ENCODE measurements around the gene OSBPL10. TPM values are rescaled to one million over a fixed set of nuclear protein-coding genes. Genes with fewer than 3 reads are reported as not detected.

The OSBPL10 gene
- total and polyA plus RNA-seq, 4 donors, result 3.9 to 33.0 (median 13.1) TPM

- no peak for TF ChIP-seq CTCF (IDR thresholded peaks at IDR 0.05; ENCODE audit: control extremely low read depth, extremely low read depth)
- Histone ChIP-seq H3K36me3 (ENCODE audit: control insufficient read depth in 4 of 4, insufficient read depth in 4 of 4, low read length in 4 of 4) (peaks cover 0 to 2% (median 0%) of the 10 kb centered on the region in 4 donors), H3K27ac (ENCODE audit: low read depth in 1 of 2, low read length in 1 of 2) (no peak overlapping the region), H3K27me3 (ENCODE audit: control insufficient read depth in 3 of 3, insufficient read depth in 3 of 3, low read length in 2 of 3) (no peaks in the 10 kb centered on the region), H3K9me3 (ENCODE audit: control insufficient read depth in 4 of 4, insufficient read depth in 3 of 4, low read length in 3 of 4) (no peaks in the 10 kb centered on the region), H3K4me3 (no peak overlapping the region), H3K9ac (ENCODE audit: insufficient read depth in 1 of 2, low read length in 2 of 2) (no peak overlapping the region), H3K4me1 (ENCODE audit: control insufficient read depth in 5 of 5, insufficient read depth in 5 of 5, low read length in 5 of 5) (peaks cover 0 to 16% (median 0%) of the 10 kb centered on the region in 5 donors)
- ATAC-seq (ENCODE audit: insufficient read depth, low FRiP score), result no peak
- no peak for DNase-seq
- 95 to 97% methylated on average over 4 of the region's 4 CpGs for WGBS, 2 donors
Observed at GRCh38 chr3:31725976-31726375, 255.1 kb downstream of the OSBPL10 start.

GRCh38 chr3:31725568-31725967 is 255.5 kb downstream of the OSBPL10 start:
- H3K36me3 ChIP-seq (ENCODE audit: control insufficient read depth in 4 of 4, insufficient read depth in 4 of 4, low read length in 4 of 4), result peaks cover 0 to 4% (median 0%) of the 10 kb centered on the region in 4 donors
- H3K4me3 ChIP-seq, result no peak overlapping the region
- H3K27me3 ChIP-seq (ENCODE audit: control insufficient read depth in 3 of 3, insufficient read depth in 3 of 3, low read length in 2 of 3), result no peaks in the 10 kb centered on the region
- 92 to 93% methylated on average over 6 of the region's 6 CpGs for WGBS, 2 donors
- no peak overlapping the region for H3K27ac ChIP-seq (ENCODE audit: low read depth in 1 of 2, low read length in 1 of 2)
- DNase-seq (no peak), ATAC-seq (ENCODE audit: insufficient read depth, low FRiP score) (no peak)
- H3K4me1 ChIP-seq (ENCODE audit: control insufficient read depth in 5 of 5, insufficient read depth in 5 of 5, low read length in 5 of 5), result peaks cover 0 to 16% (median 0%) of the 10 kb centered on the region in 5 donors
- no peak overlapping the region for H3K9ac ChIP-seq (ENCODE audit: insufficient read depth in 1 of 2, low read length in 2 of 2)
- no peak for TF ChIP-seq CTCF (IDR thresholded peaks at IDR 0.05; ENCODE audit: control extremely low read depth, extremely low read depth)
- no peaks in the 10 kb centered on the region for H3K9me3 ChIP-seq (ENCODE audit: control insufficient read depth in 4 of 4, insufficient read depth in 3 of 4, low read length in 3 of 4)

- ATAC-seq (ENCODE audit: insufficient read depth, low FRiP score) (no peak), DNase-seq (peak in 1 of 3 donors; percentile 47)
- Histone ChIP-seq H3K27ac (ENCODE audit: low read depth in 1 of 2, low read length in 1 of 2) (no peak overlapping the region), H3K36me3 (ENCODE audit: control insufficient read depth in 4 of 4, insufficient read depth in 4 of 4, low read length in 4 of 4) (peaks cover 0 to 4% (median 0%) of the 10 kb centered on the region in 4 donors), H3K4me3 (no peak overlapping the region), H3K4me1 (ENCODE audit: control insufficient read depth in 5 of 5, insufficient read depth in 5 of 5, low read length in 5 of 5) (peaks cover 0 to 16% (median 0%) of the 10 kb centered on the region in 5 donors), H3K9me3 (ENCODE audit: control insufficient read depth in 4 of 4, insufficient read depth in 3 of 4, low read length in 3 of 4) (no peaks in the 10 kb centered on the region), H3K9ac (ENCODE audit: insufficient read depth in 1 of 2, low read length in 2 of 2) (no peak overlapping the region), H3K27me3 (ENCODE audit: control insufficient read depth in 3 of 3, insufficient read depth in 3 of 3, low read length in 2 of 3) (no peaks in the 10 kb centered on the region)
- TF ChIP-seq CTCF (IDR thresholded peaks at IDR 0.05; ENCODE audit: control extremely low read depth, extremely low read depth), result no peak
- 64 to 79% methylated on average over 4 of the region's 4 CpGs for WGBS, 2 donors
Observed at GRCh38 chr3:31724651-31725050, 256.4 kb downstream of the OSBPL10 start.

GRCh38 chr3:31724116-31724515 is 256.9 kb downstream of the OSBPL10 start:
- Histone ChIP-seq H3K27ac (ENCODE audit: low read depth in 1 of 2, low read length in 1 of 2) (no peak overlapping the region), H3K4me3 (no peak overlapping the region), H3K27me3 (ENCODE audit: control insufficient read depth in 3 of 3, insufficient read depth in 3 of 3, low read length in 2 of 3) (no peaks in the 10 kb centered on the region), H3K4me1 (ENCODE audit: control insufficient read depth in 5 of 5, insufficient read depth in 5 of 5, low read length in 5 of 5) (peaks cover 0 to 16% (median 0%) of the 10 kb centered on the region in 5 donors), H3K9ac (ENCODE audit: insufficient read depth in 1 of 2, low read length in 2 of 2) (no peak overlapping the region), H3K36me3 (ENCODE audit: control insufficient read depth in 4 of 4, insufficient read depth in 4 of 4, low read length in 4 of 4) (peaks cover 0 to 4% (median 0%) of the 10 kb centered on the region in 4 donors), H3K9me3 (ENCODE audit: control insufficient read depth in 4 of 4, insufficient read depth in 3 of 4, low read length in 3 of 4) (no peaks in the 10 kb centered on the region)
- ATAC-seq (ENCODE audit: insufficient read depth, low FRiP score), result no peak
- DNase-seq, result no peak
- WGBS, 2 donors, result 81 to 90% methylated on average over 6 of the region's 6 CpGs
- TF ChIP-seq CTCF (IDR thresholded peaks at IDR 0.05; ENCODE audit: control extremely low read depth, extremely low read depth), result no peak
